NCI-H226 (cell line): ENCODE data around the gene SYTL4.
"Not testable (repeated sequence)": the region's sequence is repeated elsewhere in the genome, so short reads cannot be mapped to it uniquely, and the experiment has no call there.

Source experiments
- DNase-seq: peaks from one replicate; pipeline ENCODE4 v3.0.0-alpha.2; 2015

Gene SYTL4

DNA sequence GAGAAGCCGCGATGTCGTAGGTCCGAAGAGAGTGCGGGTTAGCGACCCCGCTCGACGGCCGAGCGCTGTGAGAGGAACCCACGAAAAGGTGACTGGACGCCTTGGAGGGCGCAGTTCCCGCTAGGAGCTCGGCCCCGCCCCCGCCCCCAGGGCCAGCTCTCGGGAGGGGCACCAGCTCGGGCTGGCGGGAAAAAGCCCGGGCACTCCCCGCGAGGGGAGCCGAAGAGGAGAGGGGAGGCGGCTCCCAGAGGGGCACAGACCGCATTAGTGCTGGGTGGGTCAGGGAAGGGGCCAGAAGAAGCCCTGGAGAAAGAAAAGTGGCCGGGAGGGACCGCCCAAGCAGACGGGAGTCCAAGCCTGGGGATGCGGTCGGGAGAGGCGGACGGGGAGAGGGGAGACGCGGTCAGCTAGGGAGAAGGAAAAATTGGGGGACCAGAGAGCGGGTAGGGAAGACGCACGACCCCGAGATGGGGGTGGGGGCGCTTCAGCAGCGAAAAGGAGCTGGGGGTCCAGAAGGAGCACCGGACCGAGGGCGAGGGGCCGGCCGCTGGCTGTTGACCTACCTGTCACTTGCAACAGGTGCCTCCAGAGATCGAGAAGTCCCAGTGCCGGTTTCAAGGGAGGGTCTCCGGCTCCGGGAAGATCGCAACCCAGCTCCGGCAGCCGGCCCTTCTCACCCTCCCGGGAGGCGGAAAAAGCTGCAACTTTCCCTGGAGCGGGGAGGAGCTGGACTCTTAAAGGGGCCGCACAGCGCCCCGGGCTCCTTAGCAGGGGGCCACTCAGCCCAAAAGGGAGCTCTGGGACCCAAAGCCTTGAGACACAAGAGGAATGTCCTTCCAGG is at the start of gene SYTL4:
SYTL4 (minus strand) TSS at position 681 of the 841 bp plus-strand sequence. CDS start 30,084 bp downstream, outside the sequence.
- no peak for DNase-seq

GRCh38 chrX:100769439-100769838 is 37.5 kb upstream of the SYTL4 start:
- DNase-seq = not testable (repeated sequence)

DNA sequence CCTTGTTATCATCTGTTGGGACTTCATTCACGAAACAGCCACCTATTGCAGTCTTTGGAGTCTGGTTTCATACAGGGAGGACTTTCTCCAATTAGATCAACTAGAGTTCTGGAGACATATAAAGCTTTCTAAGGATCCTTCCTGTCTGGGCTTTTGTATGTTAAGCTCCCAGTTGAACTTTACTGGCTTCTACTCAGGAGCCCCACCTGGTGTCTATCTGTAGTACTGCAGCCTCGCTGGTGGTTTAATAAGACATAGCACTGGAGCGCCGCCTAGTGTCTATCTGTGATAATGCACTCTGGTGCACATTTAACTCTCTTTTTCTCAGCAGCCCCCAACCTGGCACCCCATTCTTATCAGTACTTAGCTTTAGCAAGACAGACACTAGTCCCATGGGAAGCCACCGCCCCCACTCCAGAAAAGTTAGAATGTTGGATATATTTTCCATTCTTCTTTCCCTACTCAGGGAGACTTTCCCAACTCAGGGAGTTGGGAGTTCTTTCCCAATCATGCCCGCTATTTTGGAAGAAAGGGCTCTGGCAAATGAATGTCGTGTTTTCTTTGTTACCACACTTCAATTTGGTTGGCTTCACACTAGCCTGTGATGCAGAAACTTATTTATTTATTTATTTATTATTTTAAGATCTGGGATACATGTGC is 36.9 kb upstream of the SYTL4 start:
- DNase-seq = peak; percentile 38

DNA sequence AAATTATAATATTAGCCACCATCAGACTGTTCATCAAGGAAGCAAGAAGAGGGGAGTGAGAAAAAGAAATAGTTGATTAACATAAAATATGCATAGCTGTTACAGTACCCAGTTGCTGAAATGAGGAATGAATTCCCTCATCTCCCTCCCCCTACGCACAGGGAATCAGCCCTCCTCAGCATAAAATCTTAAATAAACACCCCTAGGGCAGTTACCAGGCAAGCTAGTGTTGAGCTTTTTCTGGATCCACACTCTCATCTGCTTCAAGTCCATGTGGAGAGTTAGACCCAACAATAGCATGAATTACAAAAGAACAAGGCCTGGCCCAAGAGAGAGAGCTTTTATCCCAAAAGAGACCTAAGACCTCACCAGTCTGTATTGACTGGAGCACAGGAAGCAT is 19.0 kb upstream of the SYTL4 start:
- DNase-seq = no peak

GRCh38 chrX:100748108-100748507 is 16.2 kb upstream of the SYTL4 start:
- no peak for DNase-seq

DNA sequence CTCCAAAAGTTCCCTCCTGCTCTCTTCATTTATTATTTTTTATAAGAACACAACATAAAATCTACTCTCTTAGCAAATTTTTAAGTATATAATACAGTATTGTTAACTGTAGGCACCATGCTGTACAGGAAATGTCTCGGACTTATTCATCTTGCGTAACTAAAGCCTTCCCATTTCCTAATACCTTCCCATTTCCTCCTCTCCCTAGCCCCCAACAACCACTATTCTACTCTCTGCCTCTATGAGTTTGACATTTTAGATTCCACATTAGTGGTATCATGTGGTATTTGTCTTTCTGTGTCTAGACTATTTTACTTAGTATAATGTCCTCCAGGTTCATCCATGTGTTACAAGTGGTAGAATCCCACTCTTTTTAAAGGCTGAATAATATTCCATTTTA is 15.8 kb upstream of the SYTL4 start:
- DNase-seq = no peak

- no peak for DNase-seq
Measured at GRCh38 chrX:100747090-100747489, 15.2 kb upstream of the SYTL4 start.

DNA sequence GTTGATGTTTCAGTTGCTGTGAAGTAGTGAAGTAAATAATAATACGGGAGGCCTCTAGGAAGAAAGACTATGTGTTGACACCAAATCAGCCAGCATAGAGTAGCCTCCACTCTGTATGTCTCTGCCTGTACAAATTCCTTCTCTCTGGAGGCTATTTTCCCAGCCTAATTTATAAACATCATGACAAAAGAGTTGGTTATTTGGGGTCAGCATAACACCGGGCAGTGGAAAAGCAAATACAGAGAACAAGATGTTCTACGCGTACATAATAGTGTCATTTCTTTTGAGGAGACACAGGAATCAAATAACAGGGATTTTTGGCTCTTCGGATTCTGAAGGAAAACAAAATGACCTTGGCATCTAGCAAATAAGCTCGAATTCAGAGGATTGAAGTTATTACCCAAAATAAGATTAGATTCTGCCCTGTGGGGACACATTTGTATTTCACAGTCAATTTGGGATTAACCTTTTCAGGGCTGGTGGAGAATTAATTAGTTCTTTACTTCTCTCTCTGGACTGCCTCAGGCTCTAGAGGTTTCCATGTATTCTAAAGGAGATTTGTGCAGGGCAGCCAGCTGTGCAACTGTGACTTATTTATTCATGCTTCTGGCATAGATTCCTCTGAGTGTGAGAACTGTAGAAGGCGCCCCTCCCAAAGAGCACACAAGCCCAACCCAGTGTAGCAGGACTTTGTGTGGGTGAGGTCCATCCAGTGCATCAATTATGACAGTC is 14.1 kb upstream of the SYTL4 start:
- no peak for DNase-seq

DNA sequence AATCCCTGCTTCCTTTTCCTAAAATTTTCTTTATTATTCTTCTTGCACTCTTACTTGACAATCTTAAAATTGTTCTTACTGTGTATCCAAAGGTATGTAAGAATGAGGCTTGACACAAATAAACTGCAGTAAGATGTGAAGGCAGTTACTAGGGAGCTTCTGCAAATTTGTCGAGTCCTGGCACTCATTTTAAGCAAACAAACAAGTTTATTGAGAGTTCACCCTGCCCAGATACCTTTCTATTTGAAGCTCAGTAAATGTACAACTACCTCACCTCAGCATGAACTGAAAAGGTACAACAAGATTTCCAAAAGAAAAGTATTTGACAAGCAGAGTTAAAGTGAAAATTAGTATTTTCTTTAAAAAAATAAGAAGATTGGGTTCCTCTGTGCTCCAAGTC is 13.3 kb upstream of the SYTL4 start:
- DNase-seq = no peak

GRCh38 chrX:100743009-100743607 is 11.2 kb upstream of the SYTL4 start:
- peak; percentile 24 for DNase-seq

DNA sequence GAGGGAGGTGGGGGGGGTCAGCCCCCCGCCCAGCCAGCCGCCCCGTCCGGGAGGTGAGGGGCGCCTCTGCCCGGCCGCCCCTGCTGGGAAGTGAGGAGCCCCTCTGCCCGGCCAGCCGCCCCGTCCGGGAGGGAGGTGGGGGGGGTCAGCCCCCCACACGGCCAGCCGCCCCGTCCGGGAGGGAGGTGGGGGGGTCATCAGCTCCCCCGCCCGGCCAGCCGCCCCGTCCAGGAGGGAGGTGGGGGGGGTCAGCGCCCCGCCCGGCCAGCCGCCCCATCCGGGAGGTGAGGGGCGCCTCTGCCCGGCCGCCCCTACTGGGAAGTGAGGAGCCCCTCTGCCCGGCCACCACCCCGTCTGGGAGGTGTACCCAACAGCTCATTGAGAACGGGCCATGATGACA is 7.9 kb downstream of the SYTL4 start:
- DNase-seq = not testable (repeated sequence)

DNA sequence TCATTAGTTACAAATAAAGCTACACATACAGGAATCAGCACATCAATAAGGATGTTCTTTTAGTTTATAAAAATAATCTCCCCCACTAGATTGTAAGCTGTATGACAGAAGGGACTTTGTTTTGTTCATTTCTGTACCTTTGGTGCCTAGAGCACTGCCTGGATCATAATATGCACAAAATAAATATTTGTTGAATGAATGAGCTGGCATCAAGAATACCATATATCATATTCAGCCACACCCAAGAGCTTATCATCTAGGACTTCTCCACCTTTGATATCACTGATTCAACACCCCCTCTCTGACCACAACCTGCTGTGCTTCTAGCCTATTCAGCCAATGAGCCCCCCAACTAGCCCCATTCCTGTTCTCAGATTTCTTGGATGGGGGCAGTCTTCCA is 10.6 kb downstream of the SYTL4 start:
- peak; percentile 15 for DNase-seq

DNA sequence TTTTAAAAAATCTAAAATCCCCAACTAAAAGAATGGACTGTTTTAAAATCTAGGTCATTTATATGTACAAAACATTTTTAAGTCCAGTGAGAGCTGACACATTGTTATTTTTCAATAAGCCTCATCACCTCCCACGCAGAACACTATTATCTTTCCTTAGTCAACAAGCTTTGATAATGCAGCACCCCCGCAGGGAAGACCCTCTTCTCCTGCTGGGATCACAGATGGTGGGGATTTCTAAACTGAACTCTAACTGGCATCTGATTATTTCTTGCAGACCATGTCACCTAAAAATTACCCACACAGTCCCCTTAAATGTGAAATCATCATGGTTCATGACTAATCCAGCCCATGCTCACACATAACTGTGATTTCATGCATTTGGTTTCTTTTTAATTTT is 11.6 kb downstream of the SYTL4 start:
- DNase-seq = no peak

- DNase-seq = no peak
Measured at GRCh38 chrX:100719139-100719538, 12.8 kb downstream of the SYTL4 start.

GRCh38 chrX:100717363-100717762 is 14.6 kb downstream of the SYTL4 start:
- no peak for DNase-seq

DNA sequence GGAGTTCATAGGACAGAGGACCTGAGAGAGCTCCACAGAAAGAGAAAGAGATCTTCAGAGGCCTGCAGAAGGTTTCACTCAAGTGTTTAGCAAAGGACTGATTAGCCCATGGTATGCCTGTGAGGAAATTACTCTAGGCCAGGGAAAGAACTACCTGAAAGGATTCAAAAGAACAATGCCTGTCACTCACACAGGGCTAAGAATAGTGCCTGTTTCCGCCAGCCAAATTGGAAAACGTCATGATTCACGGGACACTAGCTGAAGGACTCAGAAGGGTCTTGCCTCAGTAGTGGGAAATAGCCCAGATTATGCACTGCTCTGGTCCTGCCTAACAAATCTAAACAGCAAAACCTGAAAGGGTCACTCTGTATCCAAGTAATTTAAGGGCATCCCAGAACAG is 21.1 kb downstream of the SYTL4 start:
- DNase-seq = no peak

DNA sequence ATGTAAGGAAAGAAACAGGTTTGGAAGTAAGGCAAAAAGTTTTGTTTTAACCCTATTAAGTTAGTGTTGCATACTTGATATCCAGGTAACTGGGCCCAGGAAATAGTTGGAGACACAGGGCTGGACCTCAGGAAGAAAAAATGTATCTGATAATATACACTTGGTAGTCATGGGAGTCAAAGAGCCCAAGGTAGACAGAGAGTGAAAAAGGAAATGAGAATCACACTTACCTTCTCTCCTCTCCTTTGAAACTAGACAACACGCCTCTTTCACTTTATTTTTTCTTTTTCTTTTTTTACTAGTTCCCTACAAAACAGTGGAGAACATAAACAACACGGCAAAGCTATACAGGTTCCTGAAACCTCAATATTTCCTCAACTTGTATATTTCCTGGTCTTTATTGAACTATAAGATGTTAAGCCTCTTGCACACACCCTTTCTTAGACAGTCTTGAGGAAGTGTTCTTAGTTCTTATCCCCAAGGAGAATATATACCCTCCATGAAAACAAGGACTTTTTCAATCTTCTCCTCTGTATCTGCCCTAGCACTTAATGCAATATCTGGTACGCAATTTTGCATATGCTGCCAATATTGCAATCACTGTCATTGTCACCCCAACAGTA is 27.2 kb downstream of the SYTL4 start:
- DNase-seq = no peak

DNA sequence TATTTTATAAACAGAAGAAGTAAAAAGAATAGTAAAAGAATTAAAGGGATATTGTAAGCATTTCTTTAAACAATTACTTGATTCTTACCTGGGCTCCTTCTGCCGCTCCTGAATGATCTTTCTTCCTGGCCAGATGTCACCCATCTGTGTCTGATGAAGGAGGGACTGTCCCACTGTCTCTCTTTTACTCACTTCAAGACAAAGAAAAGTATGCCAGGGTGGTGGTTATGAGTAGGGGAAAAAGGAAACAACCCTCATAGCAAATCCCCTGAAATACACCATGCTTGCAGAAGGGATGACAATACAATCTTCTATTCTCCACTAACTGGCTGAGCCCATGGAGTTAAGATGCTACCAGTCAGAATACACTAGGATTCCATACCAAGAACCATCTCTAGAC is 31.1 kb downstream of the SYTL4 start:
- no peak for DNase-seq

GRCh38 chrX:100698551-100698950 is 33.4 kb downstream of the SYTL4 start:
- no peak for DNase-seq

DNA sequence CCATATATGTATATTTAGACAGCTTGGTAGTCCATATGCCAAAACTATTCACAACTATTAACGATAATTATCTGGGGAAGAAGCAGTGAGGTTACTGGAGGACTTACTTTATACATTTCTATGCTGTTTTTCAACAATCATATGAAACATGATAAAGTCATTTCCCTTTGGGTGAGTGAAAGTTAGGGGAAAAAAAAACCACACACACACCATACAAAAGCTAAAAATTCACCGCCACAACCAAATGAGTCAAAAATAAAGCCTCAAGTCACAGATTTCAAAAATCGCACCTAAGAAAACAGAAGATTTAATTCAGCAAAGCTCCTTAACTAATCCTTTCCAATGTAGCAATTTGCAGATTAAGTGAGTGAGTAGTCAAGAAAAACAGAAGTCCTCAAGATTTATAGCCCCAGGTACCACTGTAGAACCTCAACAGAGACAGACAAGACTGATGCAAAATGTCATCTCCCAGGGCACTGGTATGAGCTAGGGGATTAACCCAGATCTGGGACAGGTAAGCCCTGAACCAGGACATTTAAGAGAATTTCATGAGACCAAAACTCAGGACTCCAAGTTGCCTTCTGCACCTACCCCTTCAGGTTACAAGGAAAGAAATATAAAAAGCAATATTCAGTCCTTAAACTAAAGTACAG is 35.1 kb downstream of the SYTL4 start:
- DNase-seq = no peak

DNA sequence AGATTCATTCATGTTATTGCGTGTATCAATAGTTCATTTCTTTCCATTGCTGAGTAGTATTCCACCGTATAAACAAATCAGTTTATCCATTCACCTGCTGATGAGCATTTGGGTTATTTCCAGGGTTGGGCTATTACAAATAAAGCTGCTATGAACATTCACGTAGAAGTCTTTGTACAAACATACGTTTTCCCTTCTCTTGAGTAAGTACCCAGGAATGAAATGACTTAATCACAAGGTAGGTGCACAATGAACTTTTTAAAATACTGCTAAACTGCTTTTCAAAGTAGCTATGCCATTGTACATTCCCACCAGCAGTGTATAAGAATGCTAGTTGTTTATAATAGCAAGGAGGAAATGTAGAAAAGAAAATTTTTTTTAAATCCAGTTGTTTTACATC is 35.9 kb downstream of the SYTL4 start:
- no peak for DNase-seq

DNA sequence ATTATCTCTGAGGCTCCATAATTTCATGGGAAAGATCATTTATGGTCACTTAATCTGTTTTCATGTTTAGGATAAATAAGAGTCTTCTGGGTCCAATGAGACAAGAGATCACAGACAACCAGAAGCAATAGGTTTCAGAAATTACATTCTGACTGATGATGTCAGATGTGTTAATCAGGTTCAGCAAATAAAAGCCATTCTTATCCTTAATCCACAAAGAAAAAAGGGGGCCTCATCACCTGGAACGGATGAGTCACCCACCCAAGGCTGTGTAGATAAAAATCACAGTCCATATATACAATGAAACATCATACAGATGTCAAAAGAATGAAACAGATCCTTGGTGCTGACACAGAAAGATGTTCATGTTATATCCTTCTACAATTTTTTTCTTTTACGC is 36.6 kb downstream of the SYTL4 start:
- no peak for DNase-seq
